Muscle of back (tissue), 13 donors: ENCODE measurements around the gene TMEM242. TPM values are rescaled to one million over a fixed set of nuclear protein-coding genes. Genes with fewer than 3 reads are reported as not detected.
"Not testable (repeated sequence)": the region's sequence is repeated elsewhere in the genome, so short reads cannot be mapped to it uniquely, and the experiment has no call there.

Experiments
- DNase-seq, 3 donors: peaks; one replicate each; pipeline versions ENCODE4 v3.0.0 to v3.0.0-alpha.2; 2013
- long read RNA-seq, 9 donors: transcript quantifications; one replicate each; lab custom pipeline, GENCODE V29; 2026
- polyA plus RNA-seq, 10 donors: library from polyadenylated mRNA; unstranded; fragments of 120-200 nt; gene quantifications; one replicate each; pipeline ENCODE4 v1.2.1, GENCODE V29; 2013; ENCODE audit not compliant: insufficient read length in 10 of 10

The TMEM242 gene
- polyA plus RNA-seq, result 10 to 100 TPM in 3 of 10 donors, 1 to 10 TPM in 7; 7.9 to 11.7 (median 9.5) TPM
- long read RNA-seq, donor 1, full-length matches to known transcripts, result 11 of 19 reads
- long read RNA-seq, donor 1, partial matches to known transcripts, result 8 of 19 reads
- long read RNA-seq, donor 1, other reads (novel, unspliced or antisense), result 0 of 19 reads
- long read RNA-seq, donor 2, full-length matches to known transcripts, result 8 of 8 reads
- long read RNA-seq, donor 2, partial matches to known transcripts, result 0 of 8 reads
- long read RNA-seq, donor 2, other reads (novel, unspliced or antisense), result 0 of 8 reads
- long read RNA-seq, donor 3, result 0 reads
- long read RNA-seq, donor 4, full-length matches to known transcripts, result 11 of 11 reads
- long read RNA-seq, donor 4, partial matches to known transcripts, result 0 of 11 reads
- long read RNA-seq, donor 4, other reads (novel, unspliced or antisense), result 0 of 11 reads
- long read RNA-seq, donor 5, full-length matches to known transcripts, result 11 of 11 reads
- long read RNA-seq, donor 5, partial matches to known transcripts, result 0 of 11 reads
- long read RNA-seq, donor 5, other reads (novel, unspliced or antisense), result 0 of 11 reads
- long read RNA-seq, donor 6, full-length matches to known transcripts, result 15 of 15 reads
- long read RNA-seq, donor 6, partial matches to known transcripts, result 0 of 15 reads
- long read RNA-seq, donor 6, other reads (novel, unspliced or antisense), result 0 of 15 reads
- long read RNA-seq, donor 7, full-length matches to known transcripts, result 5 of 5 reads
- long read RNA-seq, donor 7, partial matches to known transcripts, result 0 of 5 reads
- long read RNA-seq, donor 7, other reads (novel, unspliced or antisense), result 0 of 5 reads
- long read RNA-seq, donor 8, full-length matches to known transcripts, result 8 of 15 reads
- long read RNA-seq, donor 8, partial matches to known transcripts, result 7 of 15 reads
- long read RNA-seq, donor 8, other reads (novel, unspliced or antisense), result 0 of 15 reads
- long read RNA-seq, donor 9, full-length matches to known transcripts, result 1 of 1 reads
- long read RNA-seq, donor 9, partial matches to known transcripts, result 0 of 1 reads
- long read RNA-seq, donor 9, other reads (novel, unspliced or antisense), result 0 of 1 reads

GRCh38 chr6:157323255-157323965 lies at the start of gene TMEM242:
Gene TMEM242 (minus strand): TSS chr6:157323519. CDS start chr6:157323499, 20 bp downstream.
- peak; percentile 92 to 98 (median 95) for DNase-seq

DNA sequence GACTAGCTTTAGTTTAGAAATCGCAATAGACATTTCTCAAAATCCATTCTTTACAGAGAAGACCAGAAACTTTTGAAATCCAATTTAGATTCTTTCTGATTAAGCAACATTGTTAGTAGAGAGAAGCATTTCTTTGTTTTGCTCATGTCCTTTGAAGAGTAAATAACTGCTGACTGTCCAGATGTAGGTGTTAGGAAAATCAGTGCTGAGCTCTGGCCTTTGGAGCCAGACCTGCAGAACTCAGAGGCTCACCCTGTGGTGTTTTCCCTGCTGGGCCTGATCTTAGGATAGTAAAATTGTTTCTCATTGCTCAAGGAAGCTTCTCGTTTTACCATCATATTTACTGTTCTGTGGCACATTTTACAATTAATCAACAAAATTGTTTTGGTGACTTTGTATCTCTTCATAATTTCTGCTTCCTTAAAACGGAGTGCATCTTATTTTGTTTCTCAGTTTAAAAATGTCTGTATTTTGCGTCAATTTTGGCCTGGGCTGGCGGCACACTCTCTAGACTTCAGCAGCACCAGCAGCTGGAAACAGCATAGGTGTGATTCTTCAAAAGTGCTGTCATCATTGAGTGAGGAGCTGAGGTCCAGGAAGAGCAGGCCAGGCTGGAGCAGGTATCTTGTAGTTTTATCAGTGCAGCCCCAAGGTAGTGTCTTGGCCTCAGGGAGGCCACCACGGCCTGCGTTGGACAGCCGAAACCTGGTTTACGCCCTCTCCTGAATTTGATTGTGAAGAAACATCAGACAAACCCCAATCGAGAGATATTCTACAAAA lies 49.4 kb upstream of the TMEM242 start:
- DNase-seq, result no peak

- no peak for DNase-seq
These were observed 47.4 kb upstream of the TMEM242 start for GRCh38 chr6:157370755-157371154.

GRCh38 chr6:157368359-157369049 lies 45.2 kb upstream of the TMEM242 start:
- no peak for DNase-seq

DNA sequence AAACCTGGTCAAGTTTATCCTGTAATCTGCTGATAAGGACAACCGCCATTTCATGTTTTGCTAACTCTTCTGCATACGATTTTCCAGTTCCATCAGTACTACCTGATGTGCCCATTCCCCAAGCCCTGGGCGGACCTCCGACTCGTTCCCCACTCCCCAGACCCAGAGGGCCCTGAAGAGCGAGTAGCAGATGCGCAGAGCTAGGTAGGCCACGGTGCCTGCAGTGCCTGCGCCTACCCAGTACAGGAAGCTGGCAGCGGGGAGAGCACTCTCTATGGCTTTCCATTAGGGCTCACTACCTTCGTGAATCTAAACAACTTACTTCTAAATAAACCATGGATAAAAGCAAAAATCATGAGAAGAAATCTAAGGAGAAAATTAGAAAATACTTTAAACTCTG lies 43.3 kb upstream of the TMEM242 start:
- no peak for DNase-seq

- no peak for DNase-seq
These were observed 41.4 kb upstream of the TMEM242 start for GRCh38 chr6:157364705-157365104.

- DNase-seq, result no peak
These were observed 38.6 kb upstream of the TMEM242 start for GRCh38 chr6:157361886-157362285.

- DNase-seq, result no peak
These were observed 35.0 kb upstream of the TMEM242 start for GRCh38 chr6:157358287-157358686.

DNA sequence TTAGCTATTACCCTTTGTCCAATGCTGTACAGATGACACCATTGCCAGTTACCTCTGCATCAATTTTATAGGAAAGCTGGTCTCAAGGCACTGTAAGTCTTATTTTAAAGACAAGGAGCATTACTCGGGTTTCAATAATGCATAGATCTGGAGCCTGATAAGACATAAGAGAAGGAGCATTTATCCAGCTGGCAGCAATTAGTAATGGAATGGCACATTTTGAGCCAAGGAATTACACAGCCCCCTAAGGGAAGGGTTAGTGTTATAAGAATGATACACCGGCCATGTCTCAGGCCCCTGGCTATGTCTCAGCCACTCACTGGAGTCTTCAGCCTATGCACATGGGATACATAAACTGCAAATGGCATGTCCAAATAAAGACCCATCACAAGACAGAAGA lies 23.1 kb upstream of the TMEM242 start:
- DNase-seq, result no peak

GRCh38 chr6:157343732-157344131 lies 20.4 kb upstream of the TMEM242 start:
- no peak for DNase-seq

GRCh38 chr6:157339432-157339831 lies 16.1 kb upstream of the TMEM242 start:
- DNase-seq, result no peak

DNA sequence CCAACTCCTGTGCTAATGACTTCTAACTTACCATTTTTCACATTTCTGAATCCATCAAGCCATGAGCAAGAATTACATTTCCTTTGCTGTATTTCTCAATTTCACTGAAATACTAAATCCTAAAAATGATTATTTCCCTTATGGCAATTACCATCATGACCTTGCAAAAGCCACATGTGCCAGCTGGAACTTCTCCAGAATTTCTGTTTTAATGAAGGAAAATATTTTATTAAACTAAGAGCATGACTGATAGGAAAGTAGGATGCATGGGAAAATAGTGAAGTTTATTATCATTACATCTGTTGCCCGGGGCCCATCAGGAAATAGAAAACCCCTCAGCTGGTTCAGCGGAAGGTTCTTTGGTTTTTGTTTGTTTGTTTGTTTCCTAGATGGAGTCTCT lies 14.4 kb upstream of the TMEM242 start:
- no peak for DNase-seq

DNA sequence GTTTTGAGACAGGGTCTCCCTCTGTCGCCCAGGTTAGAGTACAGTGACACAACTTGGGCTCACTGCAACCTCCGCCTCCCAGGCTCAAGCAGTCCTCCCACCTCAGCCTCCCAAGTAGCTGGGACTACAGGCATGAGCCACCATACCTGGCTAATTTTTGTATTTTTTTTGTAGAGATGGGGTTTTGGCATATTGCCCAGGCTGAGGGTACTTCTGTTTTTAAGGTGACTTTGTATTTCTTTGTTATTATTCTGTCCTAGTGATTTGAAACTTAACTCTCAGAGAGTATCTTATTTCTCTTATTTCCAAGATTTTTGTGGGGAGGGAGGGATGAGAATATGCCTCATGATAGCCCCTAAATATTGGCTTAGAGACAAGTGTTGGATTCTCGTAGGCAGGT lies 14.0 kb upstream of the TMEM242 start:
- DNase-seq, result not testable (repeated sequence)

- peak in 1 of 3 donors; percentile 12 for DNase-seq
These were observed 12.5 kb upstream of the TMEM242 start for GRCh38 chr6:157335829-157336228.

- DNase-seq, result no peak
These were observed 10.6 kb upstream of the TMEM242 start for GRCh38 chr6:157333956-157334355.

DNA sequence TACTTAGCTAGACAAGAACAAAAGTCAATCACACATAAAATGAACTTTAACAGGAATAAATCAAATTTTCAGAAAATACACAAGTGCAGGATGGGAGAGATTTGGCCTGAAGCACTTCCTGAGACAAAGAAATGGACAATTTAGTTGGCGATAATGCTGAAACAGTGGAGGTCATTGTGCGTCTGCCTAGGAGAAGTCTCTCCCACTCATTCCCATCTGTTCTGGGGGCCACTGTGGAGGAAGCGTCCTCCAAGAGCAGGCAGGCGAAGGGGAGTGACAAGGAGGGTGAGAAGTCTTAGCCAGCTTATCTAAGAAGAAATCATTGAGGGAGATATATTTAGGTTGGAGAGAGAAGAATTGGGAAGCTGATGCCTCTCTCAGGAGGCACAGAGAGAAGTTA lies 10.2 kb upstream of the TMEM242 start:
- no peak for DNase-seq

GRCh38 chr6:157332813-157333212 lies 9.5 kb upstream of the TMEM242 start:
- no peak for DNase-seq

DNA sequence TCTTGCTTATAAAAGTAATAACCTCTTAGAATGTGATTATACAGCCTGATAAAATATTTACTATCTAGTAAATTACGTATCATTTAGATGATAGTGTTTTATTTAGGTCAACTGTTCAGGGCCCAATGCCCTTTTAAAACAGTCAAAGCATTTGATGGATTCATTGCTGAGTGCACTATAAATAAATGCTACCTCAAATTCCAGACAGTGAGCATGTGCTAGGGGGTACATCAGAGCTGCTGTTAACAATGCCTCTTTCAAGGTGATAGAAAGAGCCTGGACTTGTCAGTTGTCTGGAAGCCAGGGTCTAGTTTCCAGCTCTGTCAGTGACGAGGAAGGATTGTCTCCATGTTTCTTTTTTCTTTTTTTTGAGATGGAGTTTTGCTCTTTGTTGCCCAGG lies 7.5 kb upstream of the TMEM242 start:
- DNase-seq, result no peak

- DNase-seq, result no peak
These were observed 6.5 kb upstream of the TMEM242 start for GRCh38 chr6:157329829-157330228.

GRCh38 chr6:157328108-157328692 lies 4.9 kb upstream of the TMEM242 start:
- DNase-seq, result no peak
